HG03520 (cell line): Measurements from ENCODE around the gene MUC5AC.
"Not testable (repeated sequence)": the region's sequence is repeated elsewhere in the genome, so short reads cannot be mapped to it uniquely, and the experiment has no call there.

Experiments
- ATAC-seq: cut with Tn5 transposase; IDR thresholded peaks from one replicate; pipeline ENCODE4 v1.9.1; 2021; ENCODE audit warnings: mild to moderate bottlenecking, moderate library complexity; ENCODE audit not compliant: unreplicated experiment

The MUC5AC gene

DNA sequence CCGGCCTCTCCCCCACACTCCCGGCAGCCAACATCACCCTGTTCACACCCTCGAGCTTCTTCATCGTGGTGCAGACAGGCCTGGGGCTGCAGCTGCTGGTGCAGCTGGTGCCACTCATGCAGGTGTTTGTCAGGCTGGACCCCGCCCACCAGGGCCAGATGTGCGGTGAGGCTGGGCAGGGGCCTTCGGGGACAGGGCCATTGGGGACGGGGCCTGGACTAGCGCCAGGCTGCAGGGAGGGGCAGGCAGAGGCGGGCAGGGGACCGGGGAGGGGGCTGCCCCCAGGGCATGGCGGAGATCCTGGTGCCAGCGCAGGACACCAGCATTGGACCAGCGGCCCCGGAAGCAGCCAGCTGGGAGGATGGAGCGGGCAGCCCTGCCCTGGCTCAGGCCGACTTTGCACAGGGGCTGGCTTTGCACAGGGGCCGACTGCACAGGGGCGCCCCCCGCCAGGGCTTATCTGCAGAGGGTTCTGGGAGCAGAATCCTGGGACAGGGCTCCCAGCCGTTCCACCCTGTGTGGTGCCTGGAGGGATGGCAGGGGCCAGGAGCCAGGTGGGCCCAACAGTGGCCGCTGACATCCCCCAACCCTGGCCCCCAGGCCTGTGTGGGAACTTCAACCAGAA is 73.8 kb downstream of the MUC5AC start:
- no peak for ATAC-seq

DNA sequence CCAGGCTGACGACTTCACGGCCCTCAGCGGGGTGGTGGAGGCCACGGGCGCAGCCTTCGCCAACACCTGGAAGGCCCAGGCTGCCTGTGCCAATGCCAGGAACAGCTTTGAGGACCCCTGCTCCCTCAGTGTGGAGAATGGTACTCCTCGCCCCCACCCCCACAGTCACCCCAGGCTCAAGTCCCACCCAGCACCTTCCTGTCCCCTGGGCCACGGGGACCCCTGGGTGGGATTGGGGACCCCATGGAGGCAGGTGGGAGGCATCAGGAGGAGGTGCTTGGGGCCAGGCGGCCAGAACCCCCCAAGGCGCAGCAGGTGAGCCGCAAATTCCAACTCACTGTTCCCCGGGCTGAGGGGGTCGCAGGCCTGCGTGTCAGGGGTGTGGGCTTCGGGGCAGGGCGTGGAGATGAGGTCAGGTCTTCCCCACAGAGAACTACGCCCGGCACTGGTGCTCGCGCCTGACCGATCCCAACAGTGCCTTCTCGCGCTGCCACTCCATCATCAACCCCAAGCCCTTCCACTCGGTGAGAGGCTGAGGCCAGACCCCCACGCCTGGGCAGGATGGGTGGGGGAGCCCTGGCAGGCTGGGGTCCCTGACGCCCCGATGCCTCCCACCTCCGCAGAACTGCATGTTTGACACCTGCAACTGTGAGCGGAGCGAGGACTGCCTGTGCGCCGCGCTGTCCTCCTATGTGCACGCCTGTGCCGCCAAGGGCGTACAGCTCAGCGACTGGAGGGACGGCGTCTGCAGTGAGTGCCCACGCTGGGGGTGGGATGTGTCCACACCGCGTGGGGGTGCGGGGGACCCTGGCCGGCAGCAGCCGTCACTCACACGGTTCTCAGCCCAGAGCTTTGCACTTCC is 74.5 kb downstream of the MUC5AC start:
- no peak for ATAC-seq

DNA sequence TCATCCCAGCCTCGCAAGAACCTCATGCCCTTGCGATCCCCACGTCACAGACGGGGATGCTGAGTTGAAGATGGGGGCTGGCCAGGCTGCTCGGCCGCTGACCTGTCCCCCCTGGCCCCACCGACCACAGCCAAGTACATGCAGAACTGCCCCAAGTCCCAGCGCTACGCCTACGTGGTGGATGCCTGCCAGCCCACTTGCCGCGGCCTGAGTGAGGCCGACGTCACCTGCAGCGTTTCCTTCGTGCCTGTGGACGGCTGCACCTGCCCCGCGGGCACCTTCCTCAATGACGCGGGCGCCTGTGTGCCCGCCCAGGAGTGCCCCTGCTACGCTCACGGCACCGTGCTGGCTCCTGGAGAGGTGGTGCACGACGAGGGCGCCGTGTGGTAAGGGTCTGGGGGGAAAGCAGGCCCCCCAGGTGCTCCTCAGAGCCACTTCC is 75.1 kb downstream of the MUC5AC start:
- ATAC-seq, result no peak

DNA sequence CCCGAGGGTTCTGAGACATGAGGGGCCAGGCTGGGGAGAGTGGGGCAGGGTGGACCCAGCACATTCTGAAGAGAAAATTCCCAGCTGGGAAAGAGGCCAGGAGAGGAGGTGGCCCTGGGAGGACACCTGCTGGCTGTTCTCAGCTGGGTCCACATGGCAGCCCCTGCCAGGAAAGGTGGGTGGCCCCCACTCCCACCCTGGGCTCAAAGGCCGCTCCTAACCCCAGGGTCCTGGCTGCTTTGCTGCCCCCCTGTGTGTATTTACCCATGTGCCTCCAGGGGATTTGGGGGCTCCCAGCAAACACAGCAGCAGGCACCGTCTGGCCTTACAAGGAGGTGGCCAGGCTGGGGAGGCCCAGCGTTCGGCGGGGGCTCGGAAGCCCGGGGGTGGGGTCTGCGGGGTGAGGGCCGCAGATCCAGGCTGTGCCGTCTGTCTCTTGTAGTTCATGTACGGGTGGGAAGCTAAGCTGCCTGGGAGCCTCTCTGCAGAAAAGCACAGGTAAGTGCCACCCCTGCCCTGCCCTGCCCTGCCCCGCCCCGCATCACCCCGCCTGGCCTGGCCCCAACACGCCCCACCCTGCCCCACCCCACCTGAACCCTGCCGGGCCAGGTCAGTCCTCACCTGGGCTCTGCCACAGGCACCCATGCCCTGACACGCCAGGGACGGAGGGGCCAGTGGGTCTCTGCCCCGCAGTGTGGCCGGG is 75.7 kb downstream of the MUC5AC start:
- no peak for ATAC-seq

GRCh38 chr11:1234054-1234720 is 76.4 kb downstream of the MUC5AC start:
- ATAC-seq, result no peak

DNA sequence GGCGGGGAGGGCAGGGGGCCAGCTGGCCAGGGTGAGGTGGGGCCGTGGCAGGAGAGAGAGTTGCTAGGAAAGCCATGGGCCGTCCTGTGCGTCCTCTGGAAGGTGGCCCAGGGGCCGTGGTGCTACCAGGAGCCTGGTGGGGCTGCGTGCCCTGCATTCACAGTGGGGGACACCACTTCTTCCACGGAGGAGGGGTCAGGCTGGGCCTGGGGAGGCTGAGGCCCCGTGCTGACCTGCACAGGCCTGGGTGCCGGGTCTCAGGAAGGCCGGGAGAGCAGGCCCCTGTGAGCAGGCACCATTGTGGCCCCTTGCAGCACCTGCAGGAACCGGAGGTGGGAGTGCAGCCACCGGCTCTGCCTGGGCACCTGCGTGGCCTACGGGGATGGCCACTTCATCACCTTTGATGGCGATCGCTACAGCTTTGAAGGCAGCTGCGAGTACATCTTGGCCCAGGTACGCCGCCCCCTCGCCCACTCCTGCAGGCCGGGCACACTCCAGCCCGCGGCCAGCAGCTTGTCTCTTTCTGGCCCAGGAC is 77.1 kb downstream of the MUC5AC start:
- ATAC-seq, result no peak

DNA sequence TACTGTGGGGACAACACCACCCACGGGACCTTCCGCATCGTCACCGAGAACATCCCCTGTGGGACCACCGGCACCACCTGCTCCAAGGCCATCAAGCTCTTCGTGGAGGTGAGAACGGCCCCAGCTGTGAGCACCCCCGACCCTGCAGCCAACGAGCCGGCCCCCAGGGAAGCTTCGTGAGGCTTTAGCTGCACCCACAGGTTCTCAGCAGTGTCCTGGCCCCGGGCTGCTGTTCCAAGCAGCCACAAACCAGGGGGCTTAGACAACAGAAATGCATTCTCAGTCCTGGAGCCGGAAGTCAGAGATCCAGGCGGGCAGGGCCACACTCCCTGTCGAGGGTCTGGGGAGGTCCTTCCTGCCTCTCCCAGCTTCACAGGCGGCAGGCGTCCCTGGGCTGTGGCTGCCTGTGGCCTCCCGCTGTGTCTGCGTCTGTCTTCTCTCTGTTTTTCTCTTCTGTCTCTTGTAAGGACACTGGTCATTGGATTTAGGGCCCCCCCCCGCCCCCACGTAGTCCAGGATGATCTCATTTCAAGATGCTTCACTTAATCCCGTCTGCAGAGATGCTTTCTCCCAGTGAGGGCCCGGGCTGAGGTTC is 77.7 kb downstream of the MUC5AC start:
- no peak for ATAC-seq

DNA sequence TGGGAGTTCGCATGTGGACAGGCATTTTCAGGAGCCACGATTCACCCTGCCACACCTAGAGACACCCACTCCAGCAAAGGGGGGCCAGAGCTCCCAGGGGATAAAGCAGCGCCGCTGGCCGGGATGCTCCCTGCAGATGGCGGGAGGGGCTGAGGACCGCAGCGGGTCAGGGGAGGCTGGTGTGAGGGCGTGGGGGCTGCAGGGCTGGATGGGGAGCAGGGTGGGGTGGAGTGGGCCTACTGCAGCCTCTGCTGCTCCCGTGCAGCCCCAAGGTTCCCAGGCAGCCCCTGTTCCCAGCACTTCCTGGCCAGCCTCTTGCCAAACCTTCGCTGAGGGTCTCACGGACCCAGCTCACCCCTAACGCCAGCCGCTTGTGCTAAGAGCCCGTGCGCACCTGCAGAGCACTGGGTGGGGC is 78.2 kb downstream of the MUC5AC start:
- no peak for ATAC-seq

GRCh38 chr11:1236316-1237127 is 78.8 kb downstream of the MUC5AC start:
- no peak for ATAC-seq

DNA sequence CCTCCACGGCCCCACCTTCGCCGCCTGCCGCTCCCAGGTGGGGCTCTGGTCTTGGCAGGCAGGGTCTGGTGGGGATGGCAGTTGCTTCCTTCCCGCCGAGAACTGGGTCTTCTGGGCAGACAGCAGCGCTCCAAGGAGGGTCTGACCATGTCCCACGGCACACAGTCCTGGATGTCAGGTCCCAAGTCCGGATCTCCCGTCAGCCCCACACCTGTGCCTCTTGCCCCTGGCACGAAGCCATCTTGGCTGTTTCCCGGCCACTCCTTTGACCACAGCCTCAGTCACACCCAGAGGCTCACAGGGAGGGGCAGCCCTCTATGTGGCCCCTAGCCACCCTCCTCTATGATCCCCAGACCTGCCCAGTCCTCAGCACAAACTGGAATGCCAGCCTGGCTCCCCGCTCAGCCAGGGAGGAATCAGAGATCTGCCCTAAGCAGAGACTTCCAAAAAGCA is 79.4 kb downstream of the MUC5AC start:
- ATAC-seq, result no peak

- no peak for ATAC-seq
These were observed 80.1 kb downstream of the MUC5AC start for GRCh38 chr11:1237851-1238250.

GRCh38 chr11:1238767-1239595 is 81.2 kb downstream of the MUC5AC start:
- ATAC-seq, result no peak

- no peak for ATAC-seq
These were observed 81.9 kb downstream of the MUC5AC start for GRCh38 chr11:1239596-1240205.

GRCh38 chr11:1240771-1241170 is 83.0 kb downstream of the MUC5AC start:
- ATAC-seq, result no peak

- ATAC-seq, result no peak
These were observed 84.0 kb downstream of the MUC5AC start for GRCh38 chr11:1241706-1242105.

GRCh38 chr11:1242289-1242688 is 84.5 kb downstream of the MUC5AC start:
- no peak for ATAC-seq

GRCh38 chr11:1242751-1243150 is 85.0 kb downstream of the MUC5AC start:
- ATAC-seq, result not testable (repeated sequence)

GRCh38 chr11:1243521-1243920 is 85.8 kb downstream of the MUC5AC start:
- not testable (repeated sequence) for ATAC-seq
